MM.1S (cell line): ENCODE measurements around the gene LRP5.

Experiments
- EZH2 ChIP-seq: fragments of 300-600 bp; sonication (generic); optimal IDR thresholded peaks from 2 replicates; pipeline ENCODE3; 2017; ENCODE audit warnings: low read depth, mild to moderate bottlenecking, antibody characterized with exemption, low read length, mixed read lengths
- EZH2phosphoT487 ChIP-seq: fragments of 300-600 bp; sonication (generic); IDR thresholded peaks from 2 replicates; pipeline ENCODE4 v1.6.1; 2018; ENCODE audit warnings: antibody characterized with exemption, low read length
- TF ChIP-seq, protein P1 (sequence below): fragments of 300-600 bp; sonication (generic); IDR thresholded peaks from 2 replicates; pipeline ENCODE4 v1.5.1; 2016; ENCODE audit warnings: antibody characterized with exemption, low read length, mixed read lengths

GRCh38 chr11:68413591-68413999, 101.2 kb downstream of the LRP5 start:
- TF ChIP-seq, protein P1, sequence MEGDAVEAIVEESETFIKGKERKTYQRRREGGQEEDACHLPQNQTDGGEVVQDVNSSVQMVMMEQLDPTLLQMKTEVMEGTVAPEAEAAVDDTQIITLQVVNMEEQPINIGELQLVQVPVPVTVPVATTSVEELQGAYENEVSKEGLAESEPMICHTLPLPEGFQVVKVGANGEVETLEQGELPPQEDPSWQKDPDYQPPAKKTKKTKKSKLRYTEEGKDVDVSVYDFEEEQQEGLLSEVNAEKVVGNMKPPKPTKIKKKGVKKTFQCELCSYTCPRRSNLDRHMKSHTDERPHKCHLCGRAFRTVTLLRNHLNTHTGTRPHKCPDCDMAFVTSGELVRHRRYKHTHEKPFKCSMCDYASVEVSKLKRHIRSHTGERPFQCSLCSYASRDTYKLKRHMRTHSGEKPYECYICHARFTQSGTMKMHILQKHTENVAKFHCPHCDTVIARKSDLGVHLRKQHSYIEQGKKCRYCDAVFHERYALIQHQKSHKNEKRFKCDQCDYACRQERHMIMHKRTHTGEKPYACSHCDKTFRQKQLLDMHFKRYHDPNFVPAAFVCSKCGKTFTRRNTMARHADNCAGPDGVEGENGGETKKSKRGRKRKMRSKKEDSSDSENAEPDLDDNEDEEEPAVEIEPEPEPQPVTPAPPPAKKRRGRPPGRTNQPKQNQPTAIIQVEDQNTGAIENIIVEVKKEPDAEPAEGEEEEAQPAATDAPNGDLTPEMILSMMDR = no peak
- no peak for TF ChIP-seq EZH2
- TF ChIP-seq EZH2phosphoT487 = no peak
